COLO668 (cell line): ENCODE measurements around the gene ZMYM4.
"Not testable (repeated sequence)": the region's sequence is repeated elsewhere in the genome, so short reads cannot be mapped to it uniquely, and the experiment has no call there.

Experiments used
- DNase-seq: peaks from one replicate; lab custom pipeline; 2025; ENCODE audit not compliant: unreplicated experiment; lab: John Stamatoyannopoulos, UW

Gene ZMYM4

GRCh38 chr1:35268282-35269200 lies at the start of gene ZMYM4:
TSS of gene ZMYM4 (plus strand) at chr1:35268709. CDS start at chr1:35269047, 338 bp downstream.
- DNase-seq: peak; percentile 99

GRCh38 chr1:35220976-35221375 lies 47.5 kb upstream of the ZMYM4 start:
- no peak for DNase-seq

- no peak for DNase-seq
These were observed 46.0 kb upstream of the ZMYM4 start for GRCh38 chr1:35222322-35223083.

GRCh38 chr1:35223084-35223630 lies 45.4 kb upstream of the ZMYM4 start:
- DNase-seq: no peak

- no peak for DNase-seq
These were observed 42.0 kb upstream of the ZMYM4 start for GRCh38 chr1:35226546-35226945.

- no peak for DNase-seq
These were observed 38.7 kb upstream of the ZMYM4 start for GRCh38 chr1:35229587-35230360.

DNA sequence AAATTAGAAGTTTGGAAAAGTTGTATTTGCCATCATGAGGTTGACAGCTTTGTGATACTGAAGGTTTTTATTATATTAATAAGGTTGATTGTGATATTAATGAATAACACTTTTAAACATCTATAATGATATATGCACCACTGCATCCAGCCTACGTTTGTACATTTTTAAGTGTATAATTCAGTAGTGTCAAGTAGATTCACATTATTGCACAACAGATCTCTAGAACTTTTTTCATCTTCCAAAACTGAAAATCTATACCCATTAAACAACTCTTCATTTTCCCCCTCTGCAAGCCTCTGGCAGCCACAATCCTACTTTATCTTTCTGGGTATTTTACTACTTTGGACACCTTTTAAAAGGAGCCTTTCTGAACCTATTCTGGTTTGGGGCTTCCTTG lies 37.2 kb upstream of the ZMYM4 start:
- DNase-seq: no peak

DNA sequence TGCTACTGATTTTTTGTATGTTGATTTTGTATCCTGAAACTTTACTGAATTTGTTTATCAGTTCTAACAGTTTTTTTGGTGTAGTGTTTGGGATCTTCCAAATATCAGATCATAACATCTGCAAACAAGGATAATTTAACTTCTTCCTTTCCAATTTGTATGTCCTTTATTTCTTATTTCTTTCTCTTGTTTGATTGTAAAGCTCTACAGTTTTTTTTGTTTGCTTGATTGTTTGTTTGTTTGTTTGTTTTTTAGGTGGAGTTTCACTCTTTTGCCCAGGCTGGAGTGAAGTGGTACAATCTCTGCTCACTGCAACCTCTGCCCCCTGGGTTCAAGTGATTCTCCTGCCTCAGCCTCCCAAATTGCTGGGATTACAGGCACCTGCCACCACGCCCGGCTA lies 31.7 kb upstream of the ZMYM4 start:
- DNase-seq: not testable (repeated sequence)

DNA sequence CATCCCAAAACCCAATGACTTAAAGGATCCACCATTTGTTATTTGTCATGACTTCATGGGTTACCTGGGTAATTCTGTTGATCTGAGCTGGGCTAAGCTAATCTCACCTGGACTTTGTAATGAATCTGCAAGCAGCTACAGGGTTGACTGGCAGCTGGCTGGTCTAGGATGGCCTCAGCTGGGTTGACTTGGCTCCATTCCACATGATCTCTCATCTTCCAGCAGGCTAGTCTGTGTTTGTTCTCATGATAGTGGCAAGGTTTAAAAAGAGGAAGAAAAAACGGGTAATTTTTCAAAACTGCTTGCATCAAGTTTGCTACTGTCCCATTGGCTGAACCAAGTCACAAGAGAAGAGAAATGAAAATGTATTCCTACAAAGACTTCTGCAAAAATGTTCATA lies 24.8 kb upstream of the ZMYM4 start:
- peak; percentile 51 for DNase-seq

DNA sequence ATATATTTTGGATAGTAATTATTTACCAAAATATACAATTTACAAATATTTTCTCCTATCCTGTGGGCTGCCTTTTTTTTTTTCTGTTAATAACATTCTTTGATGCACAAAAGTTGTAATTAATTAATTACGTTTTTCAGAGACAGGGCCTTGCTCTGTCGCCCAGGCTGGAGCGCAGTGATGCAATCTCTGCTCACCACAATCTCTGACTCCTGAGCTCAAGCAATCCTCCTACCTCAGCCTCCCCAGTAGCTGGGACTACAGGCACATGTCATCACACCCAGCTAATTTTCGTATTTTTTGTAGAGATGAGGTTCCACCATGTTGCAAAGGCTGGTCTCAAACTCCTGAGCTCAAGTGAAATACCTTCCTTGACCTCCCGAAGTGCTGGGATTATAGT lies 21.3 kb upstream of the ZMYM4 start:
- no peak for DNase-seq

DNA sequence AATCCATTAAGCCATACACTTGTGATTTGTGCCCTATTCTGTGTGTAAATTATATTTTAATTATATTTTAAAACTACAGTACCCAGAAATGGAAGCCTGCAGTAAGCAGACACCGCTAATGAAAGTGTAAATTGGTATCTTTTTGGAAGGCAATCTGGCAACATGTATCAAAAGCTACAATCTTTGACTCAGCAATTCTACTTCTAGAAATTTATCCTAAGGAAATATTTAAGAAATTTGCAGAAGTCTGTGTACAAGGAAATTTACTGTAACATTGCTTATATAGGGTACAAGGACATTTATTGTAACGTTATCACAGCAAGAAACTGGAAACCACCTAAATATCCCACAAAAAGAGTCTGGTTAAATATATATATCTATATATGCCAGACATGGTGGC lies 14.6 kb upstream of the ZMYM4 start:
- no peak for DNase-seq

DNA sequence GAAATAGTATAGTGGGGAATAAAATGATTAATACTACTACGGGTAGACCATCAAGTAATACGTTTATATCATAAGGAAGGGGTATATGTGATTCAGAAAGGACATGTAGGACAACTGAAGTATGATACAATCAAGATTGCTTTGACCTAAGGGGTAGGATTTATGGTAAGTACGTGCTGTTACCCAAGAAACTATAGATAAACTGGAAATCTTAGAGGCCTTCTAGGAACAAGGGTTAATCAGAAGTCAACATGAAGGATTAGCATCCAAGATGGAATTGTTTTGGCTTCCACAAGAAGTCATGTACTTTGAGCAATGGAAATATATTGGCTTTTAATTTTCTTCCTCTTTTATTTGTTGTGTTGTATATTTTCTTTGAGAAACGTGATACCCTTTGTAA lies 13.2 kb upstream of the ZMYM4 start:
- DNase-seq: no peak

GRCh38 chr1:35259561-35259960 lies 8.9 kb upstream of the ZMYM4 start:
- DNase-seq: no peak

DNA sequence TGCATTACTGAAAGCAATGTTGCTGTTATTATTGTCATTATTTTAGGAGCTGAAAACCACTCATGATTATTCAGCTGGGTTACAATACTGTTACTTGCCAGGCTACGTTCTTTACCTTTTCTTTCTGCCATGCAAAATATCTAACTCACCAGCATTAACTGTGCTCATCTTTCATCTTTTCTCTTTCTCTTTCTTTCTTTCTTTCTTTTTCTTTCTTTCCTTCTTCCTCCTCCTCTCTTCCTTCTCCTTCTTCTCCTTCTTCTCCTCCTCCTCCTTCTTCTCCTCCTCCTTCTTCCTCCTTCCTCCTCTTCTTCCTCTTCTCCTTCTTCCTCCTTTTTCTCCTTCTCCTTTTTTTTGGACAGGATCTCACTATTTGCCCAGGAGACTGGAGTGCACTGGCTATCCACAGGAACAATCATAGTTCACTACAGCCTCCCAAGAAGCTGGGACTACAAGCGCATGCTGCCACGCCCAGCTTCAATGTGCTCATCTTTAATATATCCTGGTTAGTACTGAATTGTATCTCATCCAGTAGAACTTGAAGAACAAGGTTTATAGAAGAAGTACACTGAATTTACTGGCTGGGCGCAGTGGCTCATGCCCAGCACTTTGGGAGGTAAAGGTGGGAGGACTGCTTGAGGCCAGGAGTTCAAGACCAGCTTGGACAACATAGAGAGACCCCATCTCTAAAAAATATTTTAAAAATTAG lies 6.9 kb upstream of the ZMYM4 start:
- DNase-seq: no peak

- DNase-seq: no peak
These were observed 4.5 kb upstream of the ZMYM4 start for GRCh38 chr1:35264035-35264434.

GRCh38 chr1:35264871-35265270 lies 3.6 kb upstream of the ZMYM4 start:
- no peak for DNase-seq

- no peak for DNase-seq
These were observed 2.2 kb upstream of the ZMYM4 start for GRCh38 chr1:35266306-35266705.

- no peak for DNase-seq
These were observed 886 bp downstream of the ZMYM4 start for GRCh38 chr1:35269201-35269988.

- no peak for DNase-seq
These were observed 1.4 kb downstream of the ZMYM4 start for GRCh38 chr1:35269989-35270289.

- DNase-seq: no peak
These were observed 2.3 kb downstream of the ZMYM4 start for GRCh38 chr1:35270836-35271235.
